Epithelial cell of esophagus (primary cell): ENCODE measurements around the gene STUM.

Experiments
- DNase-seq: peaks from one replicate; pipeline ENCODE4 v3.0.0; 2010; ENCODE audit warnings: low read depth
- H3K4me3 ChIP-seq: 2 replicates; pipeline ENCODE4 v1.5.1; 2011; ENCODE audit warnings: mild to moderate bottlenecking, low read length, control low read depth
- TF ChIP-seq, protein P1 (sequence below): IDR thresholded peaks from 2 replicates; pipeline ENCODE4 v1.5.1; 2011; ENCODE audit warnings: low read depth, mild to moderate bottlenecking, low read length, control low read depth, inconsistent platforms; ENCODE audit not compliant: insufficient read depth; ENCODE audit errors: missing control alignments

STUM gene

GRCh38 chr1:226654668-226655055 lies 106.1 kb downstream of the STUM start:
- no peak overlapping the region for H3K4me3 ChIP-seq
- no peak for DNase-seq
- TF ChIP-seq, protein P1, sequence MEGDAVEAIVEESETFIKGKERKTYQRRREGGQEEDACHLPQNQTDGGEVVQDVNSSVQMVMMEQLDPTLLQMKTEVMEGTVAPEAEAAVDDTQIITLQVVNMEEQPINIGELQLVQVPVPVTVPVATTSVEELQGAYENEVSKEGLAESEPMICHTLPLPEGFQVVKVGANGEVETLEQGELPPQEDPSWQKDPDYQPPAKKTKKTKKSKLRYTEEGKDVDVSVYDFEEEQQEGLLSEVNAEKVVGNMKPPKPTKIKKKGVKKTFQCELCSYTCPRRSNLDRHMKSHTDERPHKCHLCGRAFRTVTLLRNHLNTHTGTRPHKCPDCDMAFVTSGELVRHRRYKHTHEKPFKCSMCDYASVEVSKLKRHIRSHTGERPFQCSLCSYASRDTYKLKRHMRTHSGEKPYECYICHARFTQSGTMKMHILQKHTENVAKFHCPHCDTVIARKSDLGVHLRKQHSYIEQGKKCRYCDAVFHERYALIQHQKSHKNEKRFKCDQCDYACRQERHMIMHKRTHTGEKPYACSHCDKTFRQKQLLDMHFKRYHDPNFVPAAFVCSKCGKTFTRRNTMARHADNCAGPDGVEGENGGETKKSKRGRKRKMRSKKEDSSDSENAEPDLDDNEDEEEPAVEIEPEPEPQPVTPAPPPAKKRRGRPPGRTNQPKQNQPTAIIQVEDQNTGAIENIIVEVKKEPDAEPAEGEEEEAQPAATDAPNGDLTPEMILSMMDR = no peak

- no peak for DNase-seq
- no peak overlapping the region for H3K4me3 ChIP-seq
- TF ChIP-seq, protein P1 = no peak
These were observed 106.9 kb downstream of the STUM start for GRCh38 chr1:226655251-226656163.

- TF ChIP-seq, protein P1 = no peak
- no peak for DNase-seq
- H3K4me3 ChIP-seq = no peak overlapping the region
These were observed 107.6 kb downstream of the STUM start for GRCh38 chr1:226656201-226656600.

DNA sequence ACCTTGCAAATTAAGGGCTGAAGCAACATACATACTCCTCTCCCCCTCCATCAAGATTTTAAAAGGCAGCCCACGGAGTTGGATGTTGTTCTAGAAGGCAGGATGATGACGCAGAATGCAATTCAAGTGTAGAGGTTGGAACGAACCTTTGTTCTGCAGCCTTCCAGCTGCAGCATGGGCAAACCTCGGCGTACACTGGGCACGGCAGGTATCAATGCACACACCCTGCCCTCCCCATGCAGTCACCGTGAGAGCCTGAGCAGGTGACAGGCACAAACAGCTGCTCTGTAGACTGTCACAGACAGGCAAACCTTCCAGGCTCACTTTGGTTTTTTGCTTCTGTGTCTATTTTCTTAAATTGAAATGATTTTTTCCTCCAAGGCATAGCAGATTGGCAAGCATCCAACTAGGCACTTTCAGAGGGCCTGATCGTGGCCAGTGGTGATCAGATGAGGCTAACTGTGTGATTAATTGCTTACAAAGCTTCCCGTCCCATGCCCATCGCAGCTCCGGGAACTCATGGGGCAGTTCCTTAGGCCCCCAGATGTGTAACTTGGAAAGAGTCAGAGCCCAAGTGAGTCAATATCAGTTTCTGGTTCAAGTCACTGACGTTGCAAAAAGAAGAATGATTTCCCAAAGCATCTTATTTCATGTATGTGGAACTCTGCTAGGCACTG lies 108.2 kb downstream of the STUM start:
- H3K4me3 ChIP-seq = no peak overlapping the region
- TF ChIP-seq, protein P1 = no peak
- peak; percentile 91 for DNase-seq

DNA sequence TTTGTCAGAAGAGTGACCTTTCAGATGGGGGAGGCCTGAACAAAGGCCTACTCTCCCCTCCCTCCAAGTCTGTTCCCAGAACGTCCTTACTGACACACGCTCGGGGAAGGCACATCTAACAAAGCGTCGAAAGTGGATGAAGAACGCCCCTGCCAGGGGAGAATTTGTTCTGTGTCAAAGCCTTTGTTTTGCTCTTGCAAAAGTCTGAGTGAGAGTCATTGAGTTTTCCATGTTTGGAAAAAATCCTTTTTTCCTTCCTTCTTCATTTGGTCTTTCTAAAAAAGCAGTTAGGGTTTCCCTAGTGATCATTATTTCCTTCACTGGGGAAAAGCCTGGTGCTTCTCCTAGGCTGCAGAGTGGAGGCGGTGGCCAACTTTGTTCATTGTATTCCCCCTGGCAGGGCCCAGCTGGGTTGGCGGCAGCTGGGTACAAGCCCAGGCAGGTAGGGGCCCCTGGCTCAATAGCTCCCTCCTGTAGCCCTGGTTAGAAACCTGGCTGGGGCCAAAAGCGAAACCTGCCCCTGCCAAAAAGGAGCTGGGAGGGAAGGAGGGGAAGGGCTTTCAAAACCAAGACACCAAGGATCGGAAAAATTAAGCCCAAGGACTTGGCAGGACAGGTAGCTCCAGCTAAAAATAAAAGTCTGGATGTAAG lies 109.5 kb downstream of the STUM start:
- DNase-seq = peak; percentile 90
- H3K4me3 ChIP-seq = no peak overlapping the region
- TF ChIP-seq, protein P1 = peak; percentile 31

DNA sequence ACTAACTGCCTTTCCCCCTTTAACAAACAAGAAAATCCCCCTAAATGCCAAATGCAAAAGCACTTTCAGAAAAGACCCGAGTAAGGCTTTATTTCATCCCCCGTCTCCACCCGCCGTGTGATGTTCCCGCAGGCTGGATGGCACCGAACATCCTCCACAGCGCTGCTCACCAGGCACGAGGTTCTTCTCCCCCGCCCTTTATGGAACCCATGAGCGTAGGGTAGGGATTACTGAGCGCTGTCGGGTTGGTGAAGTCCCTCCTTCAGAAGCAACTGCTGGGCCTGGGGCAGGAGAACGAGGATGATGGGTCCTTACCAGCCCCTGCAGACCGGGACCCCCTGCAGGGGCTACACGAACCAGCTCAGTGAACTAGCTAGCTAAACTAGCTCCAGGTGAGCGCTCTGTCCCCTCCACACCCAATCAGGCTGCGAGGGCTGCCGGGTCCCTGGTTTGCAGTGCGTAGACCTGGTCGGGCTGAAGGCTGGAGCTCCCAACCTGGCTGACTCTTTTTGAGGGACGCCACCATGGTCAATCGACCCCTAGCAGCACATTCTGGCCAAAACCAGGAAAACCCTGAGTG lies 110.1 kb downstream of the STUM start:
- peak; percentile 14 for DNase-seq
- H3K4me3 ChIP-seq = no peak overlapping the region
- TF ChIP-seq, protein P1 = no peak
